Transverse colon (tissue), 4 donors: ENCODE data around the gene KIF25. TPM values are rescaled to one million over a fixed set of nuclear protein-coding genes. Genes with fewer than 3 reads are reported as not detected.

Source experiments
- DNase-seq: peaks from one replicate; pipeline ENCODE4 v3.0.0-alpha.2; 2019
- H3K27ac ChIP-seq, 4 donors: fragments of 200-600 bp; sonication (generic); 2 replicates each; pipeline ENCODE4 v1.5.1; 2016 to 2018; ENCODE audit warnings: inconsistent platforms in 4 of 4
- H3K27me3 ChIP-seq: fragments of 200-600 bp; sonication (generic); 2 replicates; pipeline ENCODE4 v1.5.1; 2017; ENCODE audit warnings: inconsistent platforms
- H3K36me3 ChIP-seq, 4 donors: fragments of 200-600 bp; sonication (generic); 2 replicates each; pipeline ENCODE4 v1.5.1; 2017 to 2019; ENCODE audit warnings: inconsistent platforms in 4 of 4
- H3K4me1 ChIP-seq, 4 donors: fragments of 200-600 bp; sonication (generic); 2 replicates each; pipeline ENCODE4 v1.5.1; 2017 to 2020; ENCODE audit warnings: inconsistent platforms in 4 of 4
- H3K4me3 ChIP-seq, 4 donors: fragments of 200-600 bp; sonication (generic); 1 replicate in 1 of 4; 2 replicates in 3 of 4; pipeline versions ENCODE4 v1.5.1 to v1.6.1; 2017 to 2019; ENCODE audit warnings: inconsistent platforms in 4 of 4
- H3K9me3 ChIP-seq, 2 donors: fragments of 200-600 bp; sonication (generic); 2 replicates each; pipeline ENCODE4 v1.5.1; 2017 to 2019; ENCODE audit warnings: inconsistent platforms in 2 of 2
- EP300 ChIP-seq: sonication (generic); formaldehyde crosslinking; IDR thresholded peaks from one replicate; pipeline ENCODE4 v1.6.1; 2017; ENCODE audit warnings: antibody characterized with exemption, low read depth
- POLR2A ChIP-seq: fragments of 450-650 bp; IDR thresholded peaks from one replicate; pipeline ENCODE4 v1.6.1; 2016; ENCODE audit warnings: antibody characterized with exemption, mild to moderate bottlenecking, moderate library complexity
- POLR2AphosphoS5 ChIP-seq, 3 donors: sonication (generic); formaldehyde crosslinking; IDR thresholded peaks; one replicate each; pipeline ENCODE4 v1.6.1; 2016; ENCODE audit warnings: antibody characterized with exemption in 3 of 3
- WGBS, 2 donors: methylation state at CpG; one replicate each; pipeline ENCODE4 v1.1.5; 2018; ENCODE audit warnings: low coverage in 1 of 2; 5-methylcytosine and 5-hydroxymethylcytosine counted together
- in situ Hi-C, 4 donors: fragments of 200-750 bp; cut with MboI; loops; one replicate each; pipeline versions ENCODE4 v1.15.0 to v1.15.1; 2017; ENCODE audit warnings: low sequenced_read_pairs in 3 of 4, low pct_ligation_motif_present in 1 of 4, low pct_unique_long_range_greater_than_20kb in 1 of 4
- intact Hi-C: fragments of 100-400 bp; cut with DNase I; formaldehyde crosslinking; loops from one replicate; pipeline ENCODE4 v1.15.1; 2023; ENCODE audit warnings: low total_unique reads
- total RNA-seq, 4 donors: library from RNA; depleted of rRNA; stranded (reverse); fragments of >200 nt; gene quantifications; one replicate each; pipeline ENCODE4 v1.1.0, GENCODE V29; 2016
- TF ChIP-seq, protein P1 (sequence below), 5 experiments: fragments of 200-600 bp in 3 of 5; fragments of 450-650 bp in 2 of 5; sonication (generic) in 3 of 5; IDR thresholded peaks; 1 replicate in 2 of 5; 2 replicates in 3 of 5; pipeline ENCODE4 v1.5.1; 2016 to 2017; ENCODE audit warnings: antibody characterized with exemption in 5 of 5, inconsistent platforms in 3 of 5, mild to moderate bottlenecking in 2 of 5, moderate library complexity in 1 of 5

KIF25 gene, protein sequence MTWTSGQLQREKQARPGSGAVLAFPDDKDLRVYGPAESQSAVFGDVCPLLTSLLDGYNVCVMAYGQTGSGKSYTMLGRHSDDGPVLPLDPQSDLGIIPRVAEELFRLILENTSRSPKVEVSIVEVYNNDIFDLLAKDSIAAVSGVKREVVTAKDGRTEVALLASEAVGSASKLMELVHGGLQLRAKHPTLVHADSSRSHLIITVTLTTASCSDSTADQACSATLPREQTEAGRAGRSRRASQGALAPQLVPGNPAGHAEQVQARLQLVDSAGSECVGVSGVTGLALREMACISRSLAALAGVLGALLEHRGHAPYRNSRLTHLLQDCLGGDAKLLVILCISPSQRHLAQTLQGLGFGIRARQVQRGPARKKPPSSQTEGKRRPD
- not detected for total RNA-seq

DNA sequence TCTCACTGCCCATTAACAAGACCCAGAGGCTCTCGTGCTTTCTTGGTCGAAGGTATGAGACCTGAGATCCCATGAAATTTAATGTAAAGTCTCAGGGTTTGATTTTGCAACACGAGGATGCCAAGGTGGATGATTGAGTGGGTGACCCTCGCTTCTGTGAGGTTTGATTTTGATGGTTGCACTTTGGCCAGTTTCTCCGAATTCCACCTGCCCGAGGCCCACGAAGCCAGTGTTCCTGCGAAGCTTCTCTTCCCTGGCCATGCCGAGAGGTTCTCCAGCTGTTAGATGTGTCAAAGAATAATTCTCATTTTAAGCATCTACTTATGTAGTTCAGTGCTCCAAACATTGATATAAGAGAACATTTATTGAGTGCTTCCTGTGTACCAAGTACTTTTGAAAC, at the start of gene KIF25:
KIF25 (plus strand) TSS at position 30 of the 400 bp plus-strand sequence. CDS start 31,915 bp downstream, outside the sequence.
- no peaks in the 10 kb centered on the region for H3K9me3 ChIP-seq
- no peaks in the 10 kb centered on the region for H3K4me1 ChIP-seq
- no peak for DNase-seq
- no peaks in the 10 kb centered on the region for H3K36me3 ChIP-seq
- TF ChIP-seq EP300 (no peak), POLR2A (no peak), POLR2AphosphoS5 (IDR thresholded peaks at IDR 0.05) (no peak)
- TF ChIP-seq, protein P1, sequence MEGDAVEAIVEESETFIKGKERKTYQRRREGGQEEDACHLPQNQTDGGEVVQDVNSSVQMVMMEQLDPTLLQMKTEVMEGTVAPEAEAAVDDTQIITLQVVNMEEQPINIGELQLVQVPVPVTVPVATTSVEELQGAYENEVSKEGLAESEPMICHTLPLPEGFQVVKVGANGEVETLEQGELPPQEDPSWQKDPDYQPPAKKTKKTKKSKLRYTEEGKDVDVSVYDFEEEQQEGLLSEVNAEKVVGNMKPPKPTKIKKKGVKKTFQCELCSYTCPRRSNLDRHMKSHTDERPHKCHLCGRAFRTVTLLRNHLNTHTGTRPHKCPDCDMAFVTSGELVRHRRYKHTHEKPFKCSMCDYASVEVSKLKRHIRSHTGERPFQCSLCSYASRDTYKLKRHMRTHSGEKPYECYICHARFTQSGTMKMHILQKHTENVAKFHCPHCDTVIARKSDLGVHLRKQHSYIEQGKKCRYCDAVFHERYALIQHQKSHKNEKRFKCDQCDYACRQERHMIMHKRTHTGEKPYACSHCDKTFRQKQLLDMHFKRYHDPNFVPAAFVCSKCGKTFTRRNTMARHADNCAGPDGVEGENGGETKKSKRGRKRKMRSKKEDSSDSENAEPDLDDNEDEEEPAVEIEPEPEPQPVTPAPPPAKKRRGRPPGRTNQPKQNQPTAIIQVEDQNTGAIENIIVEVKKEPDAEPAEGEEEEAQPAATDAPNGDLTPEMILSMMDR (IDR thresholded peaks at IDR 0.05), result no peak
- in situ Hi-C loops, result no loop called here
- H3K27me3 ChIP-seq, result no peaks in the 10 kb centered on the region
- H3K4me3 ChIP-seq, result no peak within 1 kb of the TSS
- intact Hi-C loops, result no loop called here
- H3K27ac ChIP-seq, result no peak within 1 kb of the TSS
- 75 to 81% methylated on average over 5 to 9 of the region's 9 CpGs for WGBS, 2 donors

DNA sequence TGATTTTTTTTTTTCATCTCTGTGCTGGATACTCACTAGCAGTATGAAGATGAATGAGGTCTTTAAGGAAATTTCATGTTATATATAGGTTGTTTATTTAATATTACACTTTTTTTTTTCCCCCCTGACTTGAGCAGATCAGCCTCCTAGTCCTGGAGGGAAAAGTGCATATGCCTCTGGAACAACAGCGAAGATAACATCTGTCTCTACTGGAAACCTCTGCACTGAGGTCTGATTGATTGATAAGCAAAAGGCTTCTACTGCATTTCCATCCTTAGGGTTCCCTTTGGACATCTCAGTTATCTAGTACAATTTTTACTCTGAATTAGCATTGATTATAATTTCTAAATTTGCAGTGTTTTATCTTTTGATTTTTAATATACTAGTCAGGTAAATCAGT, 49.8 kb upstream of the KIF25 start:
- Histone ChIP-seq H3K4me1 (peaks cover 0 to 5% (median 2%) of the 10 kb centered on the region in 4 donors), H3K36me3 (peaks cover 0 to 65% (median 23%) of the 10 kb centered on the region in 4 donors)
- intact Hi-C loops, result no loop called here

DNA sequence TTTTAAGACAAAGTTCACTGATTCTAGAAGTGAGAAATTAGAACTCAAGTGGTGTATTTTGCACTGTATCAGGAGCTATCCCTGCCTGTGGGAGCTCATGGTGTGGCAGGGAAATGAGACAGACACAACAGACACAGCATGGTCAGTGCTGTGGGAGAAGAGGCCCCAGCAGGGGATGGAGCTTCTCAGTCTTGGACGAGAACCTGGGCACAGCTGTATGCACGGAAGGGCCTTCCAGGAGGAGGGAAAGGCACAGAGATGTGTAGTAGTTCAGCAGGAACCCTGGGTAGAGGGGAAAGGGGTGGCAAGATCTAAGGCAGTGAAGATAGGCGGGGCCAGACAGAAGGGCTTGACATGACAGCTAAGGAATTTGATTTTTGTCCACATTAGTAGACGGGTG, 48.8 kb upstream of the KIF25 start:
- no peak for DNase-seq
- H3K36me3 ChIP-seq, result peaks cover 0 to 56% (median 23%) of the 10 kb centered on the region in 4 donors
- in situ Hi-C loops, result no loop called here
- WGBS, 2 donors, result 80 to 86% methylated on average over 4 of the region's 4 CpGs
- no peaks in the 10 kb centered on the region for H3K9me3 ChIP-seq
- intact Hi-C loops, result no loop called here
- TF ChIP-seq POLR2AphosphoS5 (IDR thresholded peaks at IDR 0.05) (no peak), EP300 (no peak)
- TF ChIP-seq, protein P1 (IDR thresholded peaks at IDR 0.05), result no peak
- H3K27ac ChIP-seq, result no peak overlapping the region
- no peak overlapping the region for H3K4me3 ChIP-seq
- H3K4me1 ChIP-seq, result peaks cover 0 to 11% (median 3%) of the 10 kb centered on the region in 4 donors
- no peaks in the 10 kb centered on the region for H3K27me3 ChIP-seq

More for the DNA sequence above, 49.8 kb upstream of the KIF25 start:
- 97 to 100% methylated on average over 1 of the region's 1 CpG for WGBS, 2 donors
- no peak overlapping the region for H3K4me3 ChIP-seq
- no peaks in the 10 kb centered on the region for H3K27me3 ChIP-seq
- no peaks in the 10 kb centered on the region for H3K9me3 ChIP-seq
- TF ChIP-seq, protein P1 (IDR thresholded peaks at IDR 0.05), result no peak
- TF ChIP-seq EP300, result no peak
- no peak for TF ChIP-seq POLR2AphosphoS5 (IDR thresholded peaks at IDR 0.05)
- TF ChIP-seq POLR2A, result no peak
- no peak overlapping the region for H3K27ac ChIP-seq
- DNase-seq, result no peak
- in situ Hi-C loops, result no loop called here

DNA sequence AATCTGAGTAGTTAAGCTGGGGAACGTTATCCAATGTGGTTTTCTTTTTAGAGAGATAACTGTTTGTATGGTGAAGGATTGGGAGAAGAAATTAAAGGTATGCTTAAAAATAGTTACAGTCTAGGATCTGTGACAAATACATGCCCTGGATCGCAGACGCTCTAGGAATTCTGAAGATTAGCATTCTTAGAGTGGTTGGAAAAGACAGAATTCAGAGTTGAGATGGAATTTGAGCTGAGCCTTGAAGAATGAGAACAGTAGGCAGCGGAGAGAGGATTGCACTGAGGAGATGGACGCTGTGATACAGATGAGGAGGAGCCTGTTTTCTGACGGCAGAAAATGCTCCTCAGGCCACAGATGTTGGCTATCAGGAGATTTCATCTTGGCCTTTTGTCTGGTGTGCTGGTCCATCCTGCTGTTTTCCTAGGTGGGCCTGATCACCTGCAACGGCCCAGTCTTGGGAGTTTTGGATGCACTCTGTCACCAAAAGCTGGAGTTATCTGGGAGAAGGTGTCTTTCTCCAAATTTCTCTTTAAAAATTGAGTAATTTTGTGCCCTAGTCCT, 48.3 kb upstream of the KIF25 start:
- H3K36me3 ChIP-seq, result peaks cover 0 to 52% (median 23%) of the 10 kb centered on the region in 4 donors
- no peaks in the 10 kb centered on the region for H3K27me3 ChIP-seq
- peaks cover 0 to 11% (median 5%) of the 10 kb centered on the region in 4 donors for H3K4me1 ChIP-seq
- H3K27ac ChIP-seq, result no peak overlapping the region
- in situ Hi-C loops, result no loop called here
- 83 to 87% methylated on average over 6 to 7 of the region's 7 CpGs for WGBS, 2 donors
- H3K9me3 ChIP-seq, result no peaks in the 10 kb centered on the region
- no peak overlapping the region for H3K4me3 ChIP-seq
- no peak for TF ChIP-seq POLR2AphosphoS5 (IDR thresholded peaks at IDR 0.05)
- TF ChIP-seq, protein P1 (IDR thresholded peaks at IDR 0.05), result no peak
- TF ChIP-seq EP300, result no peak
- no peak for TF ChIP-seq POLR2A
- no peak for DNase-seq
- intact Hi-C loops, result no loop called here
